Fibroblast of lung (primary cell): ENCODE data around the gene SNRPA.

Experiments used
- CTCF ChIP-seq, 2 donors: IDR thresholded peaks in 1 of 2; conservative IDR thresholded peaks in 1 of 2; 1 replicate in 1 of 2; 2 replicates in 1 of 2; pipeline ENCODE4 v1.5.1; 2011 to 2012; ENCODE audit warnings: low read length in 2 of 2, control low read depth in 1 of 2, inconsistent platforms in 1 of 2, low read depth in 1 of 2, mild to moderate bottlenecking in 1 of 2
- EZH2 ChIP-seq: IDR thresholded peaks from 2 replicates; pipeline ENCODE4 v1.5.1; 2012; ENCODE audit warnings: low read length, control low read depth, mild to moderate bottlenecking; ENCODE audit errors: missing control alignments

- TF ChIP-seq CTCF (conservative IDR thresholded peaks at IDR 0.05 in 1 of 2, IDR thresholded peaks at IDR 0.05 in 1 of 2; ENCODE audit: low read depth in 1 of 2, low read length in 2 of 2) (no peak), EZH2 (no peak)
Measured at GRCh38 chr19:40723661-40724254, 27.2 kb upstream of the SNRPA start.
